Nucleus accumbens (tissue), 56 donors: ENCODE data around the gene ACSM5.

Source experiments
- DNase-seq, 56 donors: peaks; one replicate each; lab custom pipeline; 2025; lab: John Stamatoyannopoulos, UW

ACSM5 gene

GRCh38 chr16:20409398-20410120 is at the start of gene ACSM5:
ACSM5 (plus strand) TSS chr16:20409534; CDS start chr16:20411485, 1,951 bp downstream.
- peak in 49 of 56 donors; percentile 0 to 75 (median 37) for DNase-seq

GRCh38 chr16:20359997-20360396 is 49.3 kb upstream of the ACSM5 start:
- no peak for DNase-seq

GRCh38 chr16:20363191-20363590 is 46.1 kb upstream of the ACSM5 start:
- no peak for DNase-seq

- DNase-seq: no peak
Observed at GRCh38 chr16:20364051-20364450, 45.3 kb upstream of the ACSM5 start.

- no peak for DNase-seq
Observed at GRCh38 chr16:20369452-20370054, 39.8 kb upstream of the ACSM5 start.

GRCh38 chr16:20372701-20373100 is 36.6 kb upstream of the ACSM5 start:
- no peak for DNase-seq

- no peak for DNase-seq
Observed at GRCh38 chr16:20377181-20377580, 32.2 kb upstream of the ACSM5 start.

GRCh38 chr16:20380782-20381181 is 28.6 kb upstream of the ACSM5 start:
- no peak for DNase-seq

- DNase-seq: no peak
Observed at GRCh38 chr16:20382202-20382948, 27.0 kb upstream of the ACSM5 start.

- DNase-seq: peak in 49 of 56 donors; percentile 1 to 78 (median 29)
Observed at GRCh38 chr16:20383106-20384029, 26.0 kb upstream of the ACSM5 start.

GRCh38 chr16:20385844-20386832 is 23.2 kb upstream of the ACSM5 start:
- DNase-seq: peak in 48 of 56 donors; percentile 15 to 81 (median 42)

- DNase-seq: no peak
Observed at GRCh38 chr16:20387978-20388377, 21.4 kb upstream of the ACSM5 start.

GRCh38 chr16:20388854-20389253 is 20.5 kb upstream of the ACSM5 start:
- DNase-seq: no peak

GRCh38 chr16:20391045-20391444 is 18.3 kb upstream of the ACSM5 start:
- no peak for DNase-seq

- DNase-seq: no peak
Observed at GRCh38 chr16:20393801-20394577, 15.3 kb upstream of the ACSM5 start.

GRCh38 chr16:20395946-20396345 is 13.4 kb upstream of the ACSM5 start:
- DNase-seq: no peak

GRCh38 chr16:20396846-20397467 is 12.4 kb upstream of the ACSM5 start:
- no peak for DNase-seq
